GM23338 (cell line): ENCODE data around the gene MAGI1. TPM values are rescaled to one million over a fixed set of nuclear protein-coding genes. Genes with fewer than 3 reads are reported as not detected.

Source experiments
- ATAC-seq: fragments of 200-7000 bp; cut with Tn5 transposase; 3 replicates; pipeline ENCODE4 v1.9.1; 2020
- DNase-seq: peaks from one replicate; pipeline ENCODE4 v3.0.0-alpha.2; 2015; ENCODE audit warnings: low spot score
- H2AFZ ChIP-seq: fragments of 200-600 bp; sonication (generic); 2 replicates; pipeline ENCODE4 v1.8.0; 2016; ENCODE audit warnings: antibody characterized with exemption, mild to moderate bottlenecking, moderate library complexity
- H3F3A ChIP-seq: fragments of 200-600 bp; sonication (generic); replicated peaks from 2 replicates; pipeline ENCODE4 v1.8.0; 2017; ENCODE audit warnings: antibody characterized with exemption, mixed run types, low read depth
- H3K27ac ChIP-seq: fragments of 200-600 bp; sonication (generic); 2 replicates; pipeline ENCODE4 v1.6.1; 2016; ENCODE audit warnings: low read depth
- H3K27me3 ChIP-seq: fragments of 200-600 bp; sonication (generic); 2 replicates; pipeline ENCODE4 v1.8.0; 2016; ENCODE audit warnings: mild to moderate bottlenecking, mixed run types, moderate library complexity; ENCODE audit not compliant: insufficient read depth
- H3K36me3 ChIP-seq: fragments of 200-600 bp; sonication (generic); 2 replicates; pipeline ENCODE4 v1.8.0; 2016; ENCODE audit warnings: mild to moderate bottlenecking; ENCODE audit not compliant: insufficient read depth
- H3K4me1 ChIP-seq: fragments of 200-600 bp; sonication (generic); 2 replicates; pipeline ENCODE4 v1.8.0; 2016; ENCODE audit warnings: mild to moderate bottlenecking, moderate library complexity; ENCODE audit not compliant: insufficient read depth
- H3K4me2 ChIP-seq: fragments of 200-600 bp; sonication (generic); 2 replicates; pipeline ENCODE4 v1.7.1; 2017; ENCODE audit warnings: mixed run types
- H3K4me3 ChIP-seq: fragments of 200-600 bp; sonication (generic); 2 replicates; pipeline ENCODE4 v1.6.1; 2016; ENCODE audit warnings: mixed run types
- H3K79me2 ChIP-seq: fragments of 200-600 bp; sonication (generic); replicated peaks from 2 replicates; pipeline ENCODE4 v1.8.0; 2017; ENCODE audit warnings: mild to moderate bottlenecking; ENCODE audit not compliant: insufficient read depth
- H3K9me2 ChIP-seq: fragments of 200-600 bp; sonication (generic); 2 replicates; pipeline ENCODE4 v1.8.0; 2017; ENCODE audit not compliant: insufficient read depth
- H4K20me1 ChIP-seq: fragments of 200-600 bp; sonication (generic); replicated peaks from 2 replicates; pipeline ENCODE4 v1.8.0; 2017; ENCODE audit warnings: mild to moderate bottlenecking; ENCODE audit not compliant: insufficient read depth
- H3K27ac Mint-ChIP-seq: 2 replicates; pipeline ENCODE4 v1.8.0; 2020; ENCODE audit warnings: inconsistent platforms, mild to moderate bottlenecking, moderate library complexity, mixed read lengths
- H3K27me3 Mint-ChIP-seq: 3 replicates; pipeline ENCODE4 v1.8.0; 2022; ENCODE audit warnings: low read depth, mild to moderate bottlenecking, moderate library complexity, mixed read lengths, inconsistent platforms; ENCODE audit not compliant: insufficient read depth, poor library complexity
- H3K36me3 Mint-ChIP-seq: 3 replicates; pipeline ENCODE4 v1.8.0; 2021; ENCODE audit warnings: low read depth, mild to moderate bottlenecking, inconsistent platforms, moderate library complexity, mixed read lengths
- H3K4me1 Mint-ChIP-seq: 3 replicates; pipeline ENCODE4 v1.8.0; 2020; ENCODE audit warnings: mild to moderate bottlenecking, inconsistent platforms, mixed read lengths
- H3K4me3 Mint-ChIP-seq: 3 replicates; pipeline ENCODE4 v1.8.0; 2021; ENCODE audit warnings: moderate library complexity, mild to moderate bottlenecking, inconsistent platforms, mixed read lengths
- H3K9me3 Mint-ChIP-seq: 3 replicates; pipeline ENCODE4 v1.8.0; 2020; ENCODE audit warnings: moderate library complexity, mild to moderate bottlenecking, inconsistent platforms, mixed read lengths
- EZH2 ChIP-seq: fragments of 200-600 bp; sonication (generic); IDR thresholded peaks from one replicate; pipeline ENCODE4 v1.8.0; 2017; ENCODE audit warnings: antibody characterized with exemption, mild to moderate bottlenecking, low read depth; ENCODE audit not compliant: unreplicated experiment
- EZH2phosphoT487 ChIP-seq: fragments of 200-600 bp; sonication (generic); IDR thresholded peaks from one replicate; pipeline ENCODE4 v1.8.1; 2018; ENCODE audit warnings: antibody characterized with exemption; ENCODE audit not compliant: unreplicated experiment
- NANOG ChIP-seq: IDR thresholded peaks from 2 replicates; pipeline ENCODE4 v1.6.1; 2016; ENCODE audit warnings: antibody characterized with exemption, borderline replicate concordance
- ZNF331 ChIP-seq: fragments of 250-450 bp; sonication (Bioruptor Pico); IDR thresholded peaks from 2 replicates; pipeline ENCODE4 v1.5.0; 2020; ENCODE audit warnings: low read depth, mild to moderate bottlenecking, moderate library complexity
- polyA plus RNA-seq: library from polyadenylated mRNA; unstranded; fragments of >200 nt; fragmentation: Nextera tagmentation; extraction: Ambion mirVana; gene quantifications from 2 replicates; pipeline ENCODE4 v1.2.1, GENCODE V29; 2016
- total RNA-seq: library from RNA; depleted of rRNA; stranded (reverse); fragments of >200 nt; shearing (Covaris generic); gene quantifications from 2 replicates; pipeline ENCODE4 v1.2.3, GENCODE V29; 2014
- TF ChIP-seq, protein P1 (sequence below): IDR thresholded peaks from one replicate; pipeline ENCODE4 v1.6.1; 2018; ENCODE audit warnings: antibody characterized with exemption; ENCODE audit not compliant: unreplicated experiment
- TF ChIP-seq, protein P2 (sequence below): fragments of 250-450 bp; sonication (Bioruptor Pico); IDR thresholded peaks from 2 replicates; pipeline ENCODE4 v1.5.0; 2020; ENCODE audit warnings: mild to moderate bottlenecking, moderate library complexity

The MAGI1 gene
- total and polyA plus RNA-seq, 2 experiments from 2014 or later, result 27.4 to 71.2 TPM

DNA sequence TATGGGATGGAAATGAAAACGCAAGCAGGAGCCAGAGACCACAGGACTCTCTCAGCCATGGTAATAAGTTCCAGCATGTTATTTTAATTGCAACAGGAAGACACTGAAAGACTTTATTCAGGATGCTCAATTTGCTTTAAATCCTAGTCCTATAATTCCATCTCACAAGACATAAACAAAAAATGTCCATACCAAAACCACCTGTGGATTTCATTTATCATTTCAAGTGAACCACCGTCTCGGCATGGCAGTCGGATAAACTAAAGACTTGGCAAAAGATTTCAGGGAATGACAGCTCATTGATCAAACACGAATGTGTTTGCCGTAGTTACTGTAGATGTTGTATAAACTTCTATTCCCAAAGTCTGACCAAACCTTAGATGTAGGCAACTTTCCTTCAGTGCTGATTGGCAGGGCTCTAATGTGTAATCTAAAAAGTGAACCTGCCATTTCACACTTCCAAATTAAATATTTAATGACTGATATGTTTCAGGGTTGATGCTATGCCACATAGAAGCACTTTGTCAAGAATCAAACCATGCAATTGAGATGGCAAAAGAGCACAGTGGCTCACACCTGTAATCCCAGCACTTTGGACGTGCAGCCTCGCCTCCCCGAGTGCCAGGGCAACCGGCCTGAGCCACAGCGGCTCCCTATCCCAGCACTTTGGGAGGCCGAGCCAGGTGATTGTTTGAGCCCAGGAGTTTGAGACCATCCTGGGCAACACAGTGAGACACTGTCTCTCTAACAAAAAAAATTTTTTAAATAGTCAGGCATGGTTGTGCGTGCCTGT is 331.7 kb downstream of the MAGI1 start (continued):
- TF ChIP-seq, protein P1, sequence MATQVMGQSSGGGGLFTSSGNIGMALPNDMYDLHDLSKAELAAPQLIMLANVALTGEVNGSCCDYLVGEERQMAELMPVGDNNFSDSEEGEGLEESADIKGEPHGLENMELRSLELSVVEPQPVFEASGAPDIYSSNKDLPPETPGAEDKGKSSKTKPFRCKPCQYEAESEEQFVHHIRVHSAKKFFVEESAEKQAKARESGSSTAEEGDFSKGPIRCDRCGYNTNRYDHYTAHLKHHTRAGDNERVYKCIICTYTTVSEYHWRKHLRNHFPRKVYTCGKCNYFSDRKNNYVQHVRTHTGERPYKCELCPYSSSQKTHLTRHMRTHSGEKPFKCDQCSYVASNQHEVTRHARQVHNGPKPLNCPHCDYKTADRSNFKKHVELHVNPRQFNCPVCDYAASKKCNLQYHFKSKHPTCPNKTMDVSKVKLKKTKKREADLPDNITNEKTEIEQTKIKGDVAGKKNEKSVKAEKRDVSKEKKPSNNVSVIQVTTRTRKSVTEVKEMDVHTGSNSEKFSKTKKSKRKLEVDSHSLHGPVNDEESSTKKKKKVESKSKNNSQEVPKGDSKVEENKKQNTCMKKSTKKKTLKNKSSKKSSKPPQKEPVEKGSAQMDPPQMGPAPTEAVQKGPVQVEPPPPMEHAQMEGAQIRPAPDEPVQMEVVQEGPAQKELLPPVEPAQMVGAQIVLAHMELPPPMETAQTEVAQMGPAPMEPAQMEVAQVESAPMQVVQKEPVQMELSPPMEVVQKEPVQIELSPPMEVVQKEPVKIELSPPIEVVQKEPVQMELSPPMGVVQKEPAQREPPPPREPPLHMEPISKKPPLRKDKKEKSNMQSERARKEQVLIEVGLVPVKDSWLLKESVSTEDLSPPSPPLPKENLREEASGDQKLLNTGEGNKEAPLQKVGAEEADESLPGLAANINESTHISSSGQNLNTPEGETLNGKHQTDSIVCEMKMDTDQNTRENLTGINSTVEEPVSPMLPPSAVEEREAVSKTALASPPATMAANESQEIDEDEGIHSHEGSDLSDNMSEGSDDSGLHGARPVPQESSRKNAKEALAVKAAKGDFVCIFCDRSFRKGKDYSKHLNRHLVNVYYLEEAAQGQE, result no peak
- no peak for TF ChIP-seq ZNF331
- TF ChIP-seq, protein P2, sequence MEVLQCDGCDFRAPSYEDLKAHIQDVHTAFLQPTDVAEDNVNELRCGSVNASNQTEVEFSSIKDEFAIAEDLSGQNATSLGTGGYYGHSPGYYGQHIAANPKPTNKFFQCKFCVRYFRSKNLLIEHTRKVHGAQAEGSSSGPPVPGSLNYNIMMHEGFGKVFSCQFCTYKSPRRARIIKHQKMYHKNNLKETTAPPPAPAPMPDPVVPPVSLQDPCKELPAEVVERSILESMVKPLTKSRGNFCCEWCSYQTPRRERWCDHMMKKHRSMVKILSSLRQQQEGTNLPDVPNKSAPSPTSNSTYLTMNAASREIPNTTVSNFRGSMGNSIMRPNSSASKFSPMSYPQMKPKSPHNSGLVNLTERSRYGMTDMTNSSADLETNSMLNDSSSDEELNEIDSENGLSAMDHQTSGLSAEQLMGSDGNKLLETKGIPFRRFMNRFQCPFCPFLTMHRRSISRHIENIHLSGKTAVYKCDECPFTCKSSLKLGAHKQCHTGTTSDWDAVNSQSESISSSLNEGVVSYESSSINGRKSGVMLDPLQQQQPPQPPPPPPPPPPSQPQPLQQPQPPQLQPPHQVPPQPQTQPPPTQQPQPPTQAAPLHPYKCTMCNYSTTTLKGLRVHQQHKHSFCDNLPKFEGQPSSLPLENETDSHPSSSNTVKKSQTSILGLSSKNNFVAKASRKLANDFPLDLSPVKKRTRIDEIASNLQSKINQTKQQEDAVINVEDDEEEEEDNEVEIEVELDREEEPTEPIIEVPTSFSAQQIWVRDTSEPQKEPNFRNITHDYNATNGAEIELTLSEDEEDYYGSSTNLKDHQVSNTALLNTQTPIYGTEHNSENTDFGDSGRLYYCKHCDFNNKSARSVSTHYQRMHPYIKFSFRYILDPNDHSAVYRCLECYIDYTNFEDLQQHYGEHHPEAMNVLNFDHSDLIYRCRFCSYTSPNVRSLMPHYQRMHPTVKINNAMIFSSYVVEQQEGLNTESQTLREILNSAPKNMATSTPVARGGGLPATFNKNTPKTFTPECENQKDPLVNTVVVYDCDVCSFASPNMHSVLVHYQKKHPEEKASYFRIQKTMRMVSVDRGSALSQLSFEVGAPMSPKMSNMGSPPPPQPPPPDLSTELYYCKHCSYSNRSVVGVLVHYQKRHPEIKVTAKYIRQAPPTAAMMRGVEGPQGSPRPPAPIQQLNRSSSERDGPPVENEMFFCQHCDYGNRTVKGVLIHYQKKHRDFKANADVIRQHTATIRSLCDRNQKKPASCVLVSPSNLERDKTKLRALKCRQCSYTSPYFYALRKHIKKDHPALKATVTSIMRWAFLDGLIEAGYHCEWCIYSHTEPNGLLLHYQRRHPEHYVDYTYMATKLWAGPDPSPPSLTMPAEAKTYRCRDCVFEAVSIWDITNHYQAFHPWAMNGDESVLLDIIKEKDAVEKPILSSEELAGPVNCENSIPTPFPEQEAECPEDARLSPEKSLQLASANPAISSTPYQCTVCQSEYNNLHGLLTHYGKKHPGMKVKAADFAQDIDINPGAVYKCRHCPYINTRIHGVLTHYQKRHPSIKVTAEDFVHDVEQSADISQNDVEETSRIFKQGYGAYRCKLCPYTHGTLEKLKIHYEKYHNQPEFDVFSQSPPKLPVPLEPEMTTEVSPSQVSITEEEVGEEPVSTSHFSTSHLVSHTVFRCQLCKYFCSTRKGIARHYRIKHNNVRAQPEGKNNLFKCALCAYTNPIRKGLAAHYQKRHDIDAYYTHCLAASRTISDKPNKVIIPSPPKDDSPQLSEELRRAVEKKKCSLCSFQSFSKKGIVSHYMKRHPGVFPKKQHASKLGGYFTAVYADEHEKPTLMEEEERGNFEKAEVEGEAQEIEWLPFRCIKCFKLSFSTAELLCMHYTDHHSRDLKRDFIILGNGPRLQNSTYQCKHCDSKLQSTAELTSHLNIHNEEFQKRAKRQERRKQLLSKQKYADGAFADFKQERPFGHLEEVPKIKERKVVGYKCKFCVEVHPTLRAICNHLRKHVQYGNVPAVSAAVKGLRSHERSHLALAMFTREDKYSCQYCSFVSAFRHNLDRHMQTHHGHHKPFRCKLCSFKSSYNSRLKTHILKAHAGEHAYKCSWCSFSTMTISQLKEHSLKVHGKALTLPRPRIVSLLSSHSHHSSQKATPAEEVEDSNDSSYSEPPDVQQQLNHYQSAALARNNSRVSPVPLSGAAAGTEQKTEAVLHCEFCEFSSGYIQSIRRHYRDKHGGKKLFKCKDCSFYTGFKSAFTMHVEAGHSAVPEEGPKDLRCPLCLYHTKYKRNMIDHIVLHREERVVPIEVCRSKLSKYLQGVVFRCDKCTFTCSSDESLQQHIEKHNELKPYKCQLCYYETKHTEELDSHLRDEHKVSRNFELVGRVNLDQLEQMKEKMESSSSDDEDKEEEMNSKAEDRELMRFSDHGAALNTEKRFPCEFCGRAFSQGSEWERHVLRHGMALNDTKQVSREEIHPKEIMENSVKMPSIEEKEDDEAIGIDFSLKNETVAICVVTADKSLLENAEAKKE (CRISPR knock-in tag), result no peak

DNA sequence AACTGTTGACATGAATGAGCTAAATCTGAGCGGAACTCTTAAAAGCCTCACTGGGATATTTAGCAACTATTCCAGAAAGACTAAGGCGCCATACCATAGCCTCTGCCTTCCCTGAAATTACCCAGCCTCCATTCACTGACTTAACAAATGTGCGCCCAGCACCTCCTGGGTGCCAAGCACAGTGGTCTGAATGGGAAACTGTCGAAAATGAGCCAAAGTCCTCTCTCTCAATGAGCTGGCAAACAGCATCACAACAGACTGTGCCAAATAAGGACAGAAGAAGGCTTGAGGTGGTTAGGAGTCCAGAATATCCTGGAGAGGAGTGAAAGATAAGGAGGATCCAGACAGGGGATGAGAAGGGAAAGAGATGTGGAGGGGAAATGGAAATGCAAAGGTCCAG is 332.4 kb downstream of the MAGI1 start:
- H3F3A ChIP-seq, result no peaks in the 10 kb centered on the region
- no peak overlapping the region for H3K27ac ChIP-seq
- H3K9me2 ChIP-seq, result 0 out of 2 replicates have a peak, but pooled peaks cover 12% of the 10 kb centered on the region
- no peak for TF ChIP-seq NANOG
- TF ChIP-seq, protein P1, result no peak
- no peak for TF ChIP-seq EZH2phosphoT487
- no peak for TF ChIP-seq EZH2
- H3K36me3 Mint-ChIP-seq, result no peaks in the 10 kb centered on the region
- H3K79me2 ChIP-seq, result peaks cover 5% of the 10 kb centered on the region
- H3K9me3 Mint-ChIP-seq, result no peaks in the 10 kb centered on the region
- no peaks in the 10 kb centered on the region for H3K27me3 Mint-ChIP-seq
- H3K4me1 Mint-ChIP-seq, result peaks cover 17% of the 10 kb centered on the region
- H3K36me3 ChIP-seq, result no peaks in the 10 kb centered on the region
- peaks cover 3% of the 10 kb centered on the region; the same call in 1 of the 2 replicates for H3K4me1 ChIP-seq
- ATAC-seq, result no peak
- no peak overlapping the region for H3K27ac Mint-ChIP-seq
- no peak overlapping the region for H3K4me3 Mint-ChIP-seq
- H3K27me3 ChIP-seq, result no peaks in the 10 kb centered on the region
- H3K4me2 ChIP-seq, result no peak overlapping the region
- H2AFZ ChIP-seq, result no peak overlapping the region
- no peaks in the 10 kb centered on the region for H4K20me1 ChIP-seq
- H3K4me3 ChIP-seq, result no peak overlapping the region
- no peak for DNase-seq
